Adrenal gland (tissue), 5 donors: ENCODE measurements around the gene MYOC.

Experiments
- CTCF ChIP-seq, 6 experiments: fragments of 450-650 bp in 4 of 6; fragments of 200-600 bp in 2 of 6; sonication (generic) in 1 of 6; IDR thresholded peaks; 1 replicate in 5 of 6; 2 replicates in 1 of 6; pipeline versions ENCODE4 v1.5.1 to v1.8.0; 2016 to 2021; ENCODE audit warnings: antibody characterized with exemption in 6 of 6, mild to moderate bottlenecking in 2 of 6, moderate library complexity in 1 of 6
- POLR2A ChIP-seq, 2 donors: fragments of 450-650 bp; IDR thresholded peaks; one replicate each; pipeline ENCODE4 v1.6.1; 2017; ENCODE audit warnings: antibody characterized with exemption in 2 of 2, mild to moderate bottlenecking in 2 of 2, moderate library complexity in 1 of 2
- donor health status: DM: no; HTN: no; CAD: no.

GRCh38 chr1:171646249-171646560 lies 6.3 kb downstream of the MYOC start:
- TF ChIP-seq CTCF (IDR thresholded peaks at IDR 0.05) (no peak), POLR2A (IDR thresholded peaks at IDR 0.05) (no peak)
